Chondrocyte (in vitro differentiated cells): ENCODE measurements around the gene KIF25. TPM values are rescaled to one million over a fixed set of nuclear protein-coding genes. Genes with fewer than 3 reads are reported as not detected.

Source experiments
- DNase-seq: peaks from one replicate; pipeline ENCODE4 v3.0.0; 2021; ENCODE audit warnings: mixed read lengths, low spot score
- H3K27ac Mint-ChIP-seq: one replicate; pipeline ENCODE4 v1.8.0; 2021; ENCODE audit warnings: mild to moderate bottlenecking, moderate library complexity, mixed read lengths; ENCODE audit not compliant: unreplicated experiment
- H3K27me3 Mint-ChIP-seq: 2 replicates; pipeline ENCODE4 v1.8.0; 2021; ENCODE audit warnings: low read depth, mixed read lengths
- H3K36me3 Mint-ChIP-seq: 2 replicates; pipeline ENCODE4 v1.8.0; 2021; ENCODE audit warnings: low read depth, mixed read lengths
- H3K4me1 Mint-ChIP-seq: 2 replicates; pipeline ENCODE4 v1.8.0; 2021; ENCODE audit warnings: low read depth, mild to moderate bottlenecking, mixed read lengths
- H3K4me3 Mint-ChIP-seq: one replicate; pipeline ENCODE4 v1.8.0; 2021; ENCODE audit warnings: mild to moderate bottlenecking, moderate library complexity, mixed read lengths; ENCODE audit not compliant: unreplicated experiment
- H3K9me3 Mint-ChIP-seq: 2 replicates; pipeline ENCODE4 v1.8.0; 2021; ENCODE audit warnings: low read depth, mixed read lengths
- CTCF ChIP-seq: fragments of 200-600 bp; sonication (generic); IDR thresholded peaks from 2 replicates; pipeline ENCODE4 v1.5.0; 2021; ENCODE audit warnings: antibody characterized with exemption, mild to moderate bottlenecking, moderate library complexity
- long read RNA-seq: library from polyadenylated mRNA; stranded (forward); transcript quantifications from one replicate; pipeline ENCODE4 v2.0.0, GENCODE V29; 2021
- total RNA-seq: library from RNA; stranded (reverse); gene quantifications from 3 replicates; pipeline ENCODE4 v1.2.1, GENCODE V29; 2021

The KIF25 gene
- not detected in 3 replicates for total RNA-seq
- long read RNA-seq, result 0 reads

- no peak for DNase-seq
- Mint-ChIP-seq H3K27ac (no peak within 1 kb of the TSS), H3K9me3 (no peaks in the 10 kb centered on the region), H3K4me1 (no peaks in the 10 kb centered on the region), H3K36me3 (no peaks in the 10 kb centered on the region), H3K27me3 (peaks cover 25% of the 10 kb centered on the region), H3K4me3 (no peak within 1 kb of the TSS)
- TF ChIP-seq CTCF, result no peak
Measured at GRCh38 chr6:167997642-167998041, at the start of gene KIF25. Gene KIF25 (plus strand): TSS chr6:167997671. CDS start chr6:168029586, 31,915 bp downstream.

- Mint-ChIP-seq H3K4me3 (no peak overlapping the region), H3K27ac (no peak overlapping the region), H3K36me3 (peaks cover 37% of the 10 kb centered on the region), H3K9me3 (no peaks in the 10 kb centered on the region), H3K4me1 (peaks cover 24% of the 10 kb centered on the region), H3K27me3 (no peaks in the 10 kb centered on the region)
- DNase-seq, result no peak
- no peak for TF ChIP-seq CTCF
Measured at GRCh38 chr6:167947716-167948115, 49.8 kb upstream of the KIF25 start.

GRCh38 chr6:167948716-167949115 is 48.8 kb upstream of the KIF25 start:
- DNase-seq, result no peak
- Mint-ChIP-seq H3K4me1 (peaks cover 24% of the 10 kb centered on the region), H3K4me3 (no peak overlapping the region), H3K36me3 (peaks cover 33% of the 10 kb centered on the region), H3K27ac (peak overlapping the region; percentile 83), H3K27me3 (no peaks in the 10 kb centered on the region), H3K9me3 (no peaks in the 10 kb centered on the region)
- TF ChIP-seq CTCF, result no peak

GRCh38 chr6:167949121-167949684 is 48.3 kb upstream of the KIF25 start:
- no peak for DNase-seq
- H3K9me3 Mint-ChIP-seq, result no peaks in the 10 kb centered on the region
- H3K27me3 Mint-ChIP-seq, result no peaks in the 10 kb centered on the region
- no peak overlapping the region for H3K4me3 Mint-ChIP-seq
- no peak for TF ChIP-seq CTCF
- peak overlapping the region; percentile 83 for H3K27ac Mint-ChIP-seq
- peaks cover 33% of the 10 kb centered on the region for H3K36me3 Mint-ChIP-seq
- peaks cover 24% of the 10 kb centered on the region for H3K4me1 Mint-ChIP-seq

- no peak for TF ChIP-seq CTCF
- peaks cover 27% of the 10 kb centered on the region for H3K4me1 Mint-ChIP-seq
- no peak for DNase-seq
- no peaks in the 10 kb centered on the region for H3K9me3 Mint-ChIP-seq
- H3K27me3 Mint-ChIP-seq, result no peaks in the 10 kb centered on the region
- H3K27ac Mint-ChIP-seq, result no peak overlapping the region
- H3K4me3 Mint-ChIP-seq, result no peak overlapping the region
- peaks cover 41% of the 10 kb centered on the region for H3K36me3 Mint-ChIP-seq
Measured at GRCh38 chr6:167951781-167952511, 45.5 kb upstream of the KIF25 start.
